BJ (cell line): Measurements from ENCODE around the gene LRRTM1. TPM values are rescaled to one million over a fixed set of nuclear protein-coding genes. Genes with fewer than 3 reads are reported as not detected.

Experiments
- CTCF ChIA-PET: fragments of 350-600 bp; formaldehyde crosslinking; extraction: SDS; loops from one replicate; lab custom pipeline; 2021; ENCODE audit warnings: antibody characterized with exemption, inconsistent platforms; lab: Yijun Ruan, JAX
- POLR2A ChIA-PET: fragments of 300-600 bp; sonication (Branson Sonifier 250); formaldehyde crosslinking; extraction: SDS; loops from one replicate; lab custom pipeline; 2021; ENCODE audit warnings: antibody characterized with exemption; lab: Charles Lee
- DNase-seq: peaks from one replicate; pipeline ENCODE4 v3.0.0-alpha.2; 2011; ENCODE audit warnings: low read depth
- H3K27me3 ChIP-seq: 2 replicates; pipeline ENCODE4 v1.6.0; 2011; ENCODE audit warnings: low read length; ENCODE audit not compliant: control insufficient read depth, insufficient read depth
- H3K36me3 ChIP-seq: 2 replicates; pipeline ENCODE4 v1.5.1; 2011; ENCODE audit warnings: low read length; ENCODE audit not compliant: control insufficient read depth, insufficient read depth
- H3K4me3 ChIP-seq: 2 replicates; pipeline ENCODE4 v1.5.1; 2011; ENCODE audit warnings: low read depth, mild to moderate bottlenecking, control low read depth, low read length
- CTCF ChIP-seq: IDR thresholded peaks from 2 replicates; pipeline ENCODE4 v1.5.1; 2011; ENCODE audit warnings: low read depth, mild to moderate bottlenecking, control low read depth, inconsistent platforms, low read length, moderate library complexity; ENCODE audit not compliant: insufficient read depth
- polyA plus RNA-seq: library from polyadenylated mRNA; depleted of rRNA; stranded (reverse); fragments of >200 nt; gene quantifications from 2 replicates; pipeline ENCODE4 v1.2.3, GENCODE V29; 2011

Gene LRRTM1
- polyA plus RNA-seq, 1 experiment = not detected

DNA sequence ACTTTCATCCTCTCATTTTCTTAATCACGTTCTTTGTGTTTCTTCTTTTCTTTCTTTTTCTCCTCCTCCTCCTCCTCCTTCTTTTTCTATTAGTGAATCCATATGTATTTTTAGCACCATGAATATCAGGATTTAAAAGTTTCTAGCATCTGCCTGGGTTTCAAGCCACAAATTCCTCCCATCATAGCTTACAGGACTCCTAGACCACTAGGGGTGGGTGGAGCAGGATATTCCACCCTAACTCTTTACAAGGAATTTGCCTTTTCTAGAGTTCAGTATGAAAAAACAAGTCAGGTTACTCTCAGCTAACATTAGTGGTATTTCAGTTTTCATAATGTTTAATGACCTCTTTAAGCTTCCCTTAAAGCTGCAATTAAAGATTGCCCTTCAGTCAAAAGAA lies 19.1 kb upstream of the LRRTM1 start:
- no peak for DNase-seq
- no peak for TF ChIP-seq CTCF
- Histone ChIP-seq H3K36me3 (no peaks in the 10 kb centered on the region), H3K27me3 (no peaks in the 10 kb centered on the region), H3K4me3 (no peak overlapping the region)
- ChIA-PET CTCF (interaction anchor here (6.4 kb wide), 1 partner anchor 175 kb away, joined by 96 read pairs; no protein-coding TSS in a partner anchor), POLR2A (no interaction called here)

DNA sequence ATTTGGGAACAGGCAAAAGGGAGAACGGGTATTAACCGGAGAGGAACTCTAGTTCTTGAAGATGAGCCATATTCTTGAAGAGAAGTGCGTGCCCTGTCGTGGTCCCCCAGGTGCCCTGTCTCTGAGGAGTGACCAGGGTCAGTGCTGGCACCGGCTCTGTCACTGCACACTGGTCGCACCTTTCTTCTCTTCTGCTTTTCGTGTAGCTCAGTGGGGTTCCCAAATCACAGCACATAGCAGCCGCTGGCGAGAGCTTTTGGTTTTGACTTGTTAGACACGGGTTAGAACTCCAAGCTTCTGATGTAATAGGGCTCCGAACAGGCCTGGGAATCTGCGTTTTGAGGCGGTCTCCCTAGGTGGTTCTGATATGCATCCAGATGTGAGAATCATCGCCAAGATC lies 18.4 kb upstream of the LRRTM1 start:
- no peak for TF ChIP-seq CTCF
- no peaks in the 10 kb centered on the region for H3K36me3 ChIP-seq
- CTCF ChIA-PET = interaction anchor here (6.4 kb wide), 1 partner anchor 176 kb away, joined by 96 read pairs; no protein-coding TSS in a partner anchor

GRCh38 chr2:80322311-80322920 lies 17.9 kb upstream of the LRRTM1 start:
- TF ChIP-seq CTCF = no peak
- Histone ChIP-seq H3K27me3 (no peaks in the 10 kb centered on the region), H3K36me3 (no peaks in the 10 kb centered on the region), H3K4me3 (no peak overlapping the region)
- POLR2A ChIA-PET = no interaction called here
- DNase-seq = no peak
- CTCF ChIA-PET = interaction anchor here (6.4 kb wide), 1 partner anchor 176 kb away, joined by 96 read pairs; no protein-coding TSS in a partner anchor

More for the DNA sequence above, 18.4 kb upstream of the LRRTM1 start:
- DNase-seq = no peak
- POLR2A ChIA-PET = no interaction called here
- H3K4me3 ChIP-seq = no peak overlapping the region
- no peaks in the 10 kb centered on the region for H3K27me3 ChIP-seq

DNA sequence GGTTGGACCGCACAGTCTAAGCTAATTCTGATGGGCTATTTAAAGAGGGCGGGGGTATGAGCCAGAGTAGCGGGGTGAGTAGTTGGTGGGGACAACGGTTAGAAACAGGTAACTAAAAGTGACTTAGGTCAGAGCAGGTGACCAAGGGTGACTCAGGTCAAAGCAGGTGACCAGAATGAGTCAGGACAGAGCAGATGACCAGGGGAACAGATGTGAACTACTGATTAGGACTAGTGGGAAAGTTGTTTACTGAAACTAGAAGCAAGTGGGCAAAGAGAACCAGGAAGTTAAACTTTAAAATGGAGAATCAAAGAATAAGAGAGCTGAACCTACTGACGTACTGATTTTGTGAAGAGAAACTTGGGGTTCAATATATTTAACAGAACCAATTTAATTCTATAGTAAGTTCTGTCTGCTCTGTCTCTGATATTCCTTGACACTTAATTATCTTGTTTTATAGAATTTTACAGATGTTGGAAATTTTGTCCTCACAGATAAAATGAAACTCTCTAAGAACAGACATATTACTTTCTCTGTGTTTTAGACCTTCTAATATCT lies 7.8 kb upstream of the LRRTM1 start:
- no peak for TF ChIP-seq CTCF
- no peaks in the 10 kb centered on the region for H3K36me3 ChIP-seq
- no peaks in the 10 kb centered on the region for H3K27me3 ChIP-seq
- ChIA-PET POLR2A (no interaction called here), CTCF (no interaction called here)
- H3K4me3 ChIP-seq = no peak overlapping the region
- no peak for DNase-seq

DNA sequence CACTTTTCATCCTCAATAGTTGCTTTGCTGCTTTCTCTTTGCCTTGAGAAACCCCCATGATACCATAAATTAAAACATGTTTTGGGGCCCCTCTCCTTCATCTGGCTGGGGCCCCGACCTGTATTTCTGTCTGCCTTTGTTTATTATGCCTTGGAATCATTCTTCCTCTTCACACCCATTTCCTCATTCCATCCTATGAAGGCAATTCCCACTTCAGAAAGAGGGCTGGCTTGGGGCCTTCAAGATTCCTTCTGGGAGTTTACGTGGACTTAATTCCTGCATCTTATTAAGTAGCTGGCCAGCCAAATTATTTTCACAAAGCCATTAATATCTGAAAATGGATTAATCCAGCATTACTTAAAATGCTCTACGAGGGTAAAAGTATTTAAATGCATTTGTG lies 6.8 kb upstream of the LRRTM1 start:
- POLR2A ChIA-PET = no interaction called here
- no peak for DNase-seq
- Histone ChIP-seq H3K4me3 (no peak overlapping the region), H3K27me3 (no peaks in the 10 kb centered on the region), H3K36me3 (no peaks in the 10 kb centered on the region)
- no peak for TF ChIP-seq CTCF
- CTCF ChIA-PET = no interaction called here
